Heart left ventricle (tissue), 16 donors: Measurements from ENCODE around the gene ATXN7L1. TPM values are rescaled to one million over a fixed set of nuclear protein-coding genes. Genes with fewer than 3 reads are reported as not detected.

Experiments used
- ATAC-seq, 4 donors: fragments of 200-7000 bp; cut with Tn5 transposase; one replicate each; pipeline ENCODE4 v1.9.1; 2020 to 2022; ENCODE audit warnings: moderate library complexity in 4 of 4, mild to moderate bottlenecking in 3 of 4, moderate number of reproducible peaks in 1 of 4
- DNase-seq, 5 donors: peaks; one replicate each; pipeline ENCODE4 v3.0.0-alpha.2; 2020
- H3K27ac ChIP-seq, 12 donors: fragments of 200-600 bp; sonication (generic) in 4 of 12; one replicate each; pipeline versions ENCODE4 v1.5.0 to v1.8.0; 2016 to 2022; ENCODE audit warnings: mild to moderate bottlenecking in 2 of 12
- H3K27me3 ChIP-seq, 9 donors: fragments of 200-600 bp; sonication (generic) in 2 of 9; one replicate each; pipeline versions ENCODE4 v1.5.1 to v1.8.0; 2016 to 2022; ENCODE audit warnings: mild to moderate bottlenecking in 3 of 9
- H3K36me3 ChIP-seq, 9 donors: fragments of 200-600 bp; sonication (generic) in 2 of 9; one replicate each; pipeline versions ENCODE4 v1.5.0 to v1.8.0; 2018 to 2022; ENCODE audit warnings: mild to moderate bottlenecking in 2 of 9
- H3K4me1 ChIP-seq, 12 donors: fragments of 200-600 bp; sonication (generic) in 4 of 12; one replicate each; pipeline versions ENCODE4 v1.5.0 to v1.8.0; 2016 to 2022; ENCODE audit warnings: mild to moderate bottlenecking in 3 of 12
- H3K4me3 ChIP-seq, 12 donors: fragments of 200-600 bp; sonication (generic) in 4 of 12; one replicate each; pipeline versions ENCODE4 v1.5.0 to v1.8.0; 2017 to 2022; ENCODE audit warnings: mild to moderate bottlenecking in 9 of 12, moderate library complexity in 4 of 12
- H3K9me3 ChIP-seq, 12 donors: fragments of 200-600 bp; sonication (generic) in 4 of 12; one replicate each; pipeline versions ENCODE4 v1.5.0 to v1.8.0; 2016 to 2022; ENCODE audit warnings: mild to moderate bottlenecking in 1 of 12
- CTCF ChIP-seq, 12 donors: fragments of 200-600 bp; sonication (generic) in 4 of 12; IDR thresholded peaks; one replicate each; pipeline versions ENCODE4 v1.5.0 to v1.8.0; 2018 to 2022; ENCODE audit warnings: antibody characterized with exemption in 12 of 12, mild to moderate bottlenecking in 5 of 12
- POLR2A ChIP-seq, 2 donors: fragments of 450-650 bp; IDR thresholded peaks; one replicate each; pipeline ENCODE4 v1.6.1; 2017; ENCODE audit warnings: antibody characterized with exemption in 2 of 2, mild to moderate bottlenecking in 2 of 2, moderate library complexity in 2 of 2
- WGBS, 4 donors: extraction: QIAGEN DNeasy Blood & Tissue Kit in 2 of 4; methylation state at CpG; one replicate each; pipeline versions ENCODE4 v1.1.5 to v1.1.7; 2013 to 2018; 5-methylcytosine and 5-hydroxymethylcytosine counted together
- intact Hi-C, 10 donors: fragments of 100-400 bp; cut with DNase I; formaldehyde crosslinking; loops; one replicate each; pipeline versions ENCODE4 v1.11.1 to v1.14.2; 2022
- polyA plus RNA-seq, 2 donors: library from polyadenylated mRNA; stranded (reverse); fragments of 200-250 nt; gene quantifications; one replicate each; pipeline ENCODE4 v1.2.3, GENCODE V29; 2013
- total RNA-seq, 9 donors: library from RNA; depleted of rRNA in 2 of 9; stranded (reverse); fragments of >200 nt in 2 of 9; fragmentation: NEBNext Ultra II Directional in 3 of 9; extraction: Animal tissue kit (Norgen Biotek cat#: 25700) in 3 of 9; gene quantifications; one replicate each; pipeline versions ENCODE4 v1.1.0 to v1.2.4, GENCODE V29; 2016 to 2023
- donor health status: ischemic (EF 13 %, LVEDD 7.1; RV severe dilation, severe dysfunction).
- donor health status: healthy with polysubstance abuse.
- donor health status: DM: no; HTN: yes; CAD: no.
- donor health status: DM: no; HTN: no; CAD: no.
- donor health status: ischemic (EF 25% LVEDD 6.9; RV normal size, moderate dysfunction).
- donor health status: ischemic (EF 25% LVEDD 5.7; RV mildly dilated, moderate dysfunction).
- donor health status: healthy.
- donor health status: DM: yes; HTN: yes; CAD: no.
- donor health status: ischemic (EF 35%, LVEDD 5.7; RV mildly dilated, moderate dysfunction).
- donor health status: nonischemic (EF 11% LVEDD 7.7; RV severe dilation, severe dysfunction).
- donor health status: DM: yes; HTN: yes; CAD: no.
- donor health status: PGD.
- donor health status: ischemic (EF 29% LVEDD 5.4; RV normal size, mild dysfunction).
- donor health status: nonischemic (EF 23%, LVEDD 6.1; RV moderate dilation, normal function).

Gene ATXN7L1
- total and polyA plus RNA-seq, 11 donors: 2.0 to 10.6 (median 3.6) TPM

GRCh38 chr7:105788816-105789349 is 87.5 kb downstream of the ATXN7L1 start:
- ATAC-seq: no peak
- intact Hi-C loops: no loop called here

GRCh38 chr7:105788356-105788755 is 88.0 kb downstream of the ATXN7L1 start:
- Histone ChIP-seq H3K4me3 (no peak overlapping the region), H3K36me3 (peaks cover 0 to 19% (median 9%) of the 10 kb centered on the region in 9 donors), H3K27me3 (no peaks in the 10 kb centered on the region), H3K27ac (no peak overlapping the region), H3K9me3 (no peaks in the 10 kb centered on the region), H3K4me1 (no peaks in the 10 kb centered on the region)
- WGBS, 4 donors: 87 to 90% (median 88%) methylated on average over 14 to 15 of the region's 15 CpGs
- TF ChIP-seq CTCF (IDR thresholded peaks at IDR 0.05) (no peak), POLR2A (IDR thresholded peaks at IDR 0.05) (no peak)
- ATAC-seq (no peak), DNase-seq (no peak)
- intact Hi-C loops: no loop called here

More at GRCh38 chr7:105788816-105789349, 87.5 kb downstream of the ATXN7L1 start:
- DNase-seq: no peak
- Histone ChIP-seq H3K27ac (no peak overlapping the region), H3K27me3 (no peaks in the 10 kb centered on the region), H3K4me3 (no peak overlapping the region), H3K4me1 (no peaks in the 10 kb centered on the region), H3K9me3 (no peaks in the 10 kb centered on the region), H3K36me3 (peaks cover 0 to 19% (median 9%) of the 10 kb centered on the region in 9 donors)
- WGBS, 4 donors: 82 to 89% (median 86%) methylated on average over 8 of the region's 8 CpGs
- TF ChIP-seq CTCF (IDR thresholded peaks at IDR 0.05): no peak
- no peak for TF ChIP-seq POLR2A (IDR thresholded peaks at IDR 0.05)

- Histone ChIP-seq H3K4me3 (no peak overlapping the region), H3K9me3 (no peaks in the 10 kb centered on the region), H3K36me3 (peaks cover 0 to 19% (median 9%) of the 10 kb centered on the region in 9 donors), H3K27ac (no peak overlapping the region), H3K4me1 (peaks cover 0 to 4% (median 0%) of the 10 kb centered on the region in 12 donors), H3K27me3 (no peaks in the 10 kb centered on the region)
- 77 to 90% (median 85%) methylated on average over 3 of the region's 3 CpGs for WGBS, 4 donors
- intact Hi-C loops: no loop called here
- TF ChIP-seq CTCF (IDR thresholded peaks at IDR 0.05): no peak
- no peak for TF ChIP-seq POLR2A (IDR thresholded peaks at IDR 0.05)
- DNase-seq (no peak), ATAC-seq (no peak)
Measured at GRCh38 chr7:105787793-105788192, 88.6 kb downstream of the ATXN7L1 start.

DNA sequence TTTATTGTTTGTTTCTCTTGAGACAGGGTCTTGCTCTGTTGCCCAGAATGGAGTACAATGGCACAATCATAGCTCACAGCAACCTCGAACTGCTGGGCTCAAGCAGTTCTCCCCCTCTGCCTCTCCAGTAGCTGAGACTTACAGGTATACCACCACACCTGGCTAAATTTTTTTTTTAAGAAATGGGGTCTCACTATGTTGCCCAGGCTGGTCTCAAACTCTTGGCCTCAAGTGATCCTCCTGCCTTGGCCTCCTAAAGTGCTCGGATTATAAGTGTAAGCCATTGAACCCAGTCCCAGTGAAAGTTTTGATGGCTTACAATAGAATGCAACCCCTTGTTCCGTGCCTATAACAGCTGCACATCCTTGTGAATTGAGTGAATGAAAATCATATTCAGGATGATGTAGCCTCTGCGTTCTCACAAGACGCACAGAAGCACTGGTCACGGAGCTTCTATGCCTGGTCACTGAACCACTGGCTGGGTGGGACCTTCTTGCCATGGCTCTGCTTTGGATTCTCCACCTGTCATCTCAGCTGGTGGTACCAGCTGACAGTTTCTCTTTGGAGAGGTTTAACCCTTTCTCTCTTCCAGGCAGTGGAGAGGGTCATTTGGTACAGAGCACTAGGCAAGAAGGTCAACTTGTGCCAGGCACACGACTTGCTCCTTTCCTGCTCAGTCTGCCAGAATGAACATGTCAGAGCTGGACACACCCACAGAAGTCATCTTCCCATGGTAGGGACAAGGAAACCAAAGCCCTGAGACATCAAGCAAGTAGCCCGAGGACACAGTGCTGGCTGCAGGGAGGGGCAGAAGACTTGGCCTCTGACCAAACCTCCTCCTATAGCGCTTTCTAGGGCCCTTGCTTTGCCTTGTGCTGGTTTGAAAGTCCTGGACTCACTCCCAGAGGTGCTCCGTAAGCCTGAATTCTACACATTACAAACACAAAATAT is 89.6 kb downstream of the ATXN7L1 start:
- Histone ChIP-seq H3K27me3 (no peaks in the 10 kb centered on the region), H3K4me1 (peaks cover 0 to 6% (median 0%) of the 10 kb centered on the region in 12 donors), H3K4me3 (no peak overlapping the region), H3K9me3 (no peaks in the 10 kb centered on the region), H3K36me3 (peaks cover 0 to 19% (median 8%) of the 10 kb centered on the region in 9 donors), H3K27ac (no peak overlapping the region)
- ATAC-seq: no peak
- WGBS, 4 donors: 88 to 93% (median 91%) methylated on average over 10 of the region's 10 CpGs
- TF ChIP-seq POLR2A (IDR thresholded peaks at IDR 0.05): no peak
- TF ChIP-seq CTCF (IDR thresholded peaks at IDR 0.05): no peak
- no peak for DNase-seq
- intact Hi-C loops: no loop called here
